ENCODE results near the gene ENTHD1. TPM values are rescaled to one million over a fixed set of nuclear protein-coding genes. Genes with fewer than 3 reads are reported as not detected.

The ENTHD1 gene
- total and polyA plus RNA-seq, 9 of the 15 experiments (the other 6 are each of a cell fraction or from before 2014, with no cell fraction given) = 0.13 to 0.98 (median 0.35) TPM

- TF ChIP-seq ZNF79 (CRISPR knock-in tag; IDR thresholded peaks at IDR 0.05; ENCODE audit: low read depth) = no peak
- no peak for TF ChIP-seq THRB (CRISPR knock-in tag; conservative IDR thresholded peaks at IDR 0.05)
- no peak for TF ChIP-seq CLOCK (CRISPR knock-in tag; IDR thresholded peaks at IDR 0.05; ENCODE audit: borderline replicate concordance)
- TF ChIP-seq NCOA1 (IDR thresholded peaks at IDR 0.05; ENCODE audit: low read depth) = peak; percentile 59; the same call in 1 of the 2 replicates
- TF ChIP-seq EWSR1 (IDR thresholded peaks at IDR 0.05; ENCODE audit: borderline replicate concordance, low read depth, partially characterized antibody) = no peak
- no peak for TF ChIP-seq ZC3H4 (CRISPR knock-in tag; IDR thresholded peaks at IDR 0.05; ENCODE audit: borderline replicate concordance)
- TF ChIP-seq E2F1 (CRISPR knock-in tag; IDR thresholded peaks at IDR 0.05) = no peak
- no peak for TF ChIP-seq ZNF165 (CRISPR knock-in tag; IDR thresholded peaks at IDR 0.05; ENCODE audit: borderline replicate concordance)
- no peak for TF ChIP-seq TSC22D4 (tag; IDR thresholded peaks at IDR 0.05)
- TF ChIP-seq SMARCE1 (IDR thresholded peaks at IDR 0.05) = peak; percentile 81
- no peak for TF ChIP-seq ATF4 (CRISPR knock-in tag; IDR thresholded peaks at IDR 0.05)
- TF ChIP-seq YBX1 (IDR thresholded peaks at IDR 0.05) = no peak
- TF ChIP-seq FOXA3 (CRISPR knock-in tag; conservative IDR thresholded peaks at IDR 0.05 in 1 of 2, IDR thresholded peaks at IDR 0.05 in 1 of 2) = no peak
- peak; percentile 42 for TF ChIP-seq ATF7 (IDR thresholded peaks at IDR 0.05)
- no peak for TF ChIP-seq CGGBP1 (CRISPR knock-in tag; IDR thresholded peaks at IDR 0.05)
- TF ChIP-seq TCF7 (IDR thresholded peaks at IDR 0.05; ENCODE audit: borderline replicate concordance) = 0 out of 2 replicates have a peak, but pooled peaks have one; percentile 25
- no peak for TF ChIP-seq NR3C1 (CRISPR knock-in tag; IDR thresholded peaks at IDR 0.05)
- no peak for TF ChIP-seq ZNF583 (CRISPR knock-in tag; IDR thresholded peaks at IDR 0.05)
- no peak for TF ChIP-seq ZNF445 (CRISPR knock-in tag; IDR thresholded peaks at IDR 0.05; ENCODE audit: low read depth)
- TF ChIP-seq HMGXB4 (CRISPR knock-in tag; IDR thresholded peaks at IDR 0.05) = no peak
- TF ChIP-seq KLF13 (tag; IDR thresholded peaks at IDR 0.05; ENCODE audit: borderline replicate concordance, low read depth) = no peak
Measured at GRCh38 chr22:39839917-39840510, 53.5 kb downstream of the ENTHD1 start (continued).

Data from K562 (cell line).